HL-60 (cell line): ENCODE measurements around the gene STK24.

Experiments
- DNase-seq, 2 experiments: peaks; one replicate each; pipeline ENCODE4 v3.0.0-alpha.2; 2010 to 2020; ENCODE audit warnings: low read depth in 1 of 2, low spot score in 1 of 2
- H3K27ac ChIP-seq: fragments of 250-450 bp; sonication (Bioruptor Pico); replicated peaks from 2 replicates; pipeline ENCODE4 v1.5.1; 2020; ENCODE audit warnings: mild to moderate bottlenecking, moderate library complexity
- H3K27me3 ChIP-seq: fragments of 250-450 bp; sonication (Bioruptor Pico); 2 replicates; pipeline ENCODE4 v1.5.1; 2021; ENCODE audit warnings: mild to moderate bottlenecking, moderate library complexity; ENCODE audit not compliant: insufficient read depth, poor library complexity, severe bottlenecking
- H3K4me3 ChIP-seq: replicated peaks from 2 replicates; pipeline ENCODE4 v1.5.1; 2011; ENCODE audit warnings: mild to moderate bottlenecking, control low read depth, low read length; ENCODE audit not compliant: insufficient read depth
- CTCF ChIP-seq: IDR thresholded peaks from one replicate; pipeline ENCODE4 v1.5.1; 2011; ENCODE audit warnings: low read length, control low read depth, inconsistent platforms; ENCODE audit not compliant: insufficient read depth
- GABPA ChIP-seq: IDR thresholded peaks from 2 replicates; pipeline ENCODE4 v1.6.1; 2012; ENCODE audit warnings: low read depth
- POLR2AphosphoS5 ChIP-seq: IDR thresholded peaks from 2 replicates; pipeline ENCODE4 v1.6.1; 2012; ENCODE audit warnings: low read depth
- SPI1 ChIP-seq: IDR thresholded peaks from 2 replicates; pipeline ENCODE4 v1.6.1; 2012; ENCODE audit warnings: low read depth, mild to moderate bottlenecking, borderline replicate concordance
- TF ChIP-seq, protein P1 (sequence below): IDR thresholded peaks from 2 replicates; pipeline ENCODE4 v1.6.1; 2012; ENCODE audit warnings: low read depth; ENCODE audit not compliant: insufficient replicate concordance

STK24 gene

GRCh38 chr13:98406971-98407370 lies 169.9 kb downstream of the STK24 start:
- TF ChIP-seq, protein P1, sequence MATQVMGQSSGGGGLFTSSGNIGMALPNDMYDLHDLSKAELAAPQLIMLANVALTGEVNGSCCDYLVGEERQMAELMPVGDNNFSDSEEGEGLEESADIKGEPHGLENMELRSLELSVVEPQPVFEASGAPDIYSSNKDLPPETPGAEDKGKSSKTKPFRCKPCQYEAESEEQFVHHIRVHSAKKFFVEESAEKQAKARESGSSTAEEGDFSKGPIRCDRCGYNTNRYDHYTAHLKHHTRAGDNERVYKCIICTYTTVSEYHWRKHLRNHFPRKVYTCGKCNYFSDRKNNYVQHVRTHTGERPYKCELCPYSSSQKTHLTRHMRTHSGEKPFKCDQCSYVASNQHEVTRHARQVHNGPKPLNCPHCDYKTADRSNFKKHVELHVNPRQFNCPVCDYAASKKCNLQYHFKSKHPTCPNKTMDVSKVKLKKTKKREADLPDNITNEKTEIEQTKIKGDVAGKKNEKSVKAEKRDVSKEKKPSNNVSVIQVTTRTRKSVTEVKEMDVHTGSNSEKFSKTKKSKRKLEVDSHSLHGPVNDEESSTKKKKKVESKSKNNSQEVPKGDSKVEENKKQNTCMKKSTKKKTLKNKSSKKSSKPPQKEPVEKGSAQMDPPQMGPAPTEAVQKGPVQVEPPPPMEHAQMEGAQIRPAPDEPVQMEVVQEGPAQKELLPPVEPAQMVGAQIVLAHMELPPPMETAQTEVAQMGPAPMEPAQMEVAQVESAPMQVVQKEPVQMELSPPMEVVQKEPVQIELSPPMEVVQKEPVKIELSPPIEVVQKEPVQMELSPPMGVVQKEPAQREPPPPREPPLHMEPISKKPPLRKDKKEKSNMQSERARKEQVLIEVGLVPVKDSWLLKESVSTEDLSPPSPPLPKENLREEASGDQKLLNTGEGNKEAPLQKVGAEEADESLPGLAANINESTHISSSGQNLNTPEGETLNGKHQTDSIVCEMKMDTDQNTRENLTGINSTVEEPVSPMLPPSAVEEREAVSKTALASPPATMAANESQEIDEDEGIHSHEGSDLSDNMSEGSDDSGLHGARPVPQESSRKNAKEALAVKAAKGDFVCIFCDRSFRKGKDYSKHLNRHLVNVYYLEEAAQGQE, result no peak
- TF ChIP-seq GABPA (no peak), SPI1 (no peak), POLR2AphosphoS5 (no peak), CTCF (no peak)
- Histone ChIP-seq H3K27ac (no peak overlapping the region), H3K27me3 (peaks cover 4% of the 10 kb centered on the region), H3K4me3 (no peak overlapping the region)
- no peak for DNase-seq

- Histone ChIP-seq H3K4me3 (no peak overlapping the region), H3K27ac (no peak overlapping the region), H3K27me3 (peaks cover 4% of the 10 kb centered on the region)
- DNase-seq, result no peak
- TF ChIP-seq, protein P1, result no peak
- TF ChIP-seq GABPA (no peak), SPI1 (no peak), CTCF (no peak), POLR2AphosphoS5 (no peak)
Observed at GRCh38 chr13:98406427-98406826, 170.5 kb downstream of the STK24 start.

GRCh38 chr13:98405690-98406344 lies 171.1 kb downstream of the STK24 start:
- DNase-seq, result no peak
- no peak overlapping the region for H3K4me3 ChIP-seq
- no peak for TF ChIP-seq POLR2AphosphoS5
- no peak for TF ChIP-seq GABPA
- TF ChIP-seq, protein P1, result no peak
- TF ChIP-seq SPI1, result no peak
- TF ChIP-seq CTCF, result no peak
- H3K27me3 ChIP-seq, result peaks cover 4% of the 10 kb centered on the region
- H3K27ac ChIP-seq, result no peak overlapping the region
